HEK293T (cell line): Measurements from ENCODE around the gene SEC23IP.

Experiments
- CTCF ChIA-PET: fragments of 350-600 bp; formaldehyde crosslinking; extraction: SDS; loops from one replicate; lab custom pipeline; 2021; ENCODE audit warnings: antibody characterized with exemption, inconsistent platforms; lab: Yijun Ruan, JAX
- POLR2A ChIA-PET: fragments of 350-600 bp; formaldehyde crosslinking; extraction: SDS; loops from one replicate; lab custom pipeline; 2020; ENCODE audit warnings: antibody characterized with exemption, inconsistent platforms; lab: Yijun Ruan, JAX
- DNase-seq: peaks from one replicate; pipeline ENCODE4 v3.0.0; 2012; ENCODE audit warnings: mixed read lengths; ENCODE audit errors: extremely low spot score
- ARNT ChIP-seq: fragments of 450-650 bp; IDR thresholded peaks from 2 replicates; pipeline ENCODE4 v1.6.1; 2017; ENCODE audit warnings: mild to moderate bottlenecking
- BHLHE40 ChIP-seq: fragments of 450-650 bp; IDR thresholded peaks from 2 replicates; pipeline ENCODE4 v1.6.1; 2016; ENCODE audit warnings: mild to moderate bottlenecking, moderate library complexity, borderline replicate concordance
- ELF4 ChIP-seq: fragments of 450-650 bp; IDR thresholded peaks from 2 replicates; pipeline ENCODE4 v1.6.1; 2017; ENCODE audit warnings: antibody characterized with exemption
- FOXM1 ChIP-seq: fragments of 450-650 bp; IDR thresholded peaks from 2 replicates; pipeline ENCODE4 v1.6.1; 2017; ENCODE audit warnings: mild to moderate bottlenecking, borderline replicate concordance
- HDGF ChIP-seq: fragments of 450-650 bp; IDR thresholded peaks from 2 replicates; pipeline ENCODE4 v1.6.1; 2017; ENCODE audit warnings: antibody characterized with exemption, borderline replicate concordance
- L3MBTL2 ChIP-seq: fragments of 450-650 bp; conservative IDR thresholded peaks from 2 replicates; pipeline ENCODE4 v1.6.1; 2016; ENCODE audit warnings: mild to moderate bottlenecking
- LEF1 ChIP-seq: fragments of 450-650 bp; IDR thresholded peaks from 2 replicates; pipeline ENCODE4 v1.6.1; 2017; ENCODE audit warnings: mild to moderate bottlenecking, borderline replicate concordance
- NFRKB ChIP-seq: fragments of 450-650 bp; IDR thresholded peaks from 2 replicates; pipeline ENCODE4 v1.6.1; 2016; ENCODE audit warnings: mild to moderate bottlenecking, moderate library complexity
- SP1 ChIP-seq: fragments of 450-650 bp; IDR thresholded peaks from 2 replicates; pipeline ENCODE4 v1.6.1; 2017
- SUZ12 ChIP-seq: fragments of 450-650 bp; IDR thresholded peaks from 2 replicates; pipeline ENCODE4 v1.6.1; 2016; ENCODE audit warnings: mild to moderate bottlenecking
- TARDBP ChIP-seq: fragments of 450-650 bp; IDR thresholded peaks from 2 replicates; pipeline ENCODE4 v1.6.1; 2016
- ZNF384 ChIP-seq: fragments of 450-650 bp; IDR thresholded peaks from 2 replicates; pipeline ENCODE4 v1.6.1; 2016
- TF ChIP-seq, protein P1 (sequence below): fragments of 450-650 bp; IDR thresholded peaks from 2 replicates; pipeline ENCODE4 v1.6.1; 2016

Gene SEC23IP

GRCh38 chr10:119853574-119853973 is 39.0 kb upstream of the SEC23IP start:
- ChIA-PET POLR2A (no interaction called here), CTCF (no interaction called here)
- TF ChIP-seq ZNF384: no peak
- TF ChIP-seq BHLHE40: no peak
- TF ChIP-seq L3MBTL2: no peak
- no peak for DNase-seq

- DNase-seq: no peak
- POLR2A ChIA-PET: no interaction called here
- CTCF ChIA-PET: interaction anchor here (0.9 kb wide), 1 partner anchor 104 kb away, joined by 4 read pairs; no protein-coding TSS in a partner anchor
- TF ChIP-seq, protein P1, sequence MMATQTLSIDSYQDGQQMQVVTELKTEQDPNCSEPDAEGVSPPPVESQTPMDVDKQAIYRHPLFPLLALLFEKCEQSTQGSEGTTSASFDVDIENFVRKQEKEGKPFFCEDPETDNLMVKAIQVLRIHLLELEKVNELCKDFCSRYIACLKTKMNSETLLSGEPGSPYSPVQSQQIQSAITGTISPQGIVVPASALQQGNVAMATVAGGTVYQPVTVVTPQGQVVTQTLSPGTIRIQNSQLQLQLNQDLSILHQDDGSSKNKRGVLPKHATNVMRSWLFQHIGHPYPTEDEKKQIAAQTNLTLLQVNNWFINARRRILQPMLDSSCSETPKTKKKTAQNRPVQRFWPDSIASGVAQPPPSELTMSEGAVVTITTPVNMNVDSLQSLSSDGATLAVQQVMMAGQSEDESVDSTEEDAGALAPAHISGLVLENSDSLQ: no peak
- TF ChIP-seq FOXM1 (no peak), SUZ12 (no peak), ELF4 (no peak)
These were observed 34.5 kb upstream of the SEC23IP start for GRCh38 chr10:119858063-119858462.

- CTCF ChIA-PET: interaction anchor here (0.6 to 2.7 kb wide), 16 partner anchors 10 to 661 kb away, joined by 3 to 17 read pairs (median 4); partner anchors contain the start of gene MCMBP
- POLR2A ChIA-PET: interaction anchor here (1.2 to 2.8 kb wide), 2 partner anchors 13 to 134 kb away, joined by 3 to 16 read pairs; partner anchors contain the start of genes INPP5F and MCMBP
- DNase-seq: peak; percentile 28
- TF ChIP-seq HDGF: no peak
- TF ChIP-seq, protein P1: peak; percentile 83
- TF ChIP-seq SUZ12: no peak
These were observed 32.9 kb upstream of the SEC23IP start for GRCh38 chr10:119859420-119860258.

GRCh38 chr10:119860866-119861607 is 31.5 kb upstream of the SEC23IP start:
- TF ChIP-seq ARNT (no peak), SP1 (no peak), ZNF384 (no peak), LEF1 (no peak), L3MBTL2 (no peak), HDGF (no peak), FOXM1 (no peak), BHLHE40 (no peak), TARDBP (no peak), SUZ12 (no peak), ELF4 (no peak)

GRCh38 chr10:119862524-119862923 is 30.0 kb upstream of the SEC23IP start:
- POLR2A ChIA-PET: interaction anchor here (0.7 to 1.8 kb wide), 3 partner anchors 9 to 211 kb away, joined by 3 to 6 read pairs (median 6); partner anchors contain the start of genes BAG3 and MCMBP
- DNase-seq: no peak
- CTCF ChIA-PET: no interaction called here
- TF ChIP-seq ELF4: no peak
- no peak for TF ChIP-seq TARDBP
- no peak for TF ChIP-seq NFRKB
- TF ChIP-seq SP1: no peak
- no peak for TF ChIP-seq LEF1

More at GRCh38 chr10:119860866-119861607, 31.5 kb upstream of the SEC23IP start:
- CTCF ChIA-PET: interaction anchor here (2.1 to 2.7 kb wide), 3 partner anchors 12 to 174 kb away, joined by 10 to 17 read pairs (median 16); partner anchors contain the start of gene MCMBP
- DNase-seq: no peak
- POLR2A ChIA-PET: interaction anchor here (2.8 kb wide), 1 partner anchor 11 kb away, joined by 16 read pairs; the partner anchor contains the start of gene MCMBP

GRCh38 chr10:119863951-119864565 is 28.5 kb upstream of the SEC23IP start:
- ChIA-PET POLR2A (interaction anchor here (1.8 kb wide), 1 partner anchor 7 kb away, joined by 6 read pairs; no protein-coding TSS in a partner anchor), CTCF (interaction anchor here (0.6 to 1.2 kb wide), 2 partner anchors 113 to 683 kb away, joined by 3 to 4 read pairs; no protein-coding TSS in a partner anchor)

GRCh38 chr10:119865699-119866240 is 26.8 kb upstream of the SEC23IP start:
- DNase-seq: no peak
- TF ChIP-seq SP1 (no peak), FOXM1 (no peak), TARDBP (no peak), LEF1 (no peak), ZNF384 (no peak)
- TF ChIP-seq, protein P1: no peak
- ChIA-PET POLR2A (no interaction called here), CTCF (no interaction called here)

More at GRCh38 chr10:119863951-119864565, 28.5 kb upstream of the SEC23IP start:
- no peak for DNase-seq
- TF ChIP-seq ZNF384 (0 out of 2 replicates have a peak, but pooled peaks have one; percentile 0), FOXM1 (no peak), SUZ12 (no peak)
